Measurements from ENCODE around the gene ABCA8.
"Not testable (repeated sequence)": the region's sequence is repeated elsewhere in the genome, so short reads cannot be mapped to it uniquely, and the experiment has no call there.

The ABCA8 gene

GRCh38 chr17:68961214-68961882 lies 6.2 kb upstream of the ABCA8 start:
- Histone ChIP-seq H3K27ac (ENCODE audit: low read length) (no peak overlapping the region), H3K9me3 (ENCODE audit: control insufficient read depth in 2 of 2, low read length in 2 of 2) (no peaks in the 10 kb centered on the region), H3K4me3 (ENCODE audit: low read length in 2 of 2) (no peak overlapping the region), H3K27me3 (ENCODE audit: control insufficient read depth in 1 of 2, insufficient read depth in 2 of 2, low read length in 2 of 2) (no peaks in the 10 kb centered on the region), H3K9ac (ENCODE audit: low read length in 2 of 2) (no peak overlapping the region), H3K36me3 (ENCODE audit: control insufficient read depth in 2 of 2, insufficient read depth in 2 of 2, low read length in 2 of 2) (no peaks in the 10 kb centered on the region), H3K4me1 (ENCODE audit: control insufficient read depth, insufficient read depth, low read length) (no peaks in the 10 kb centered on the region)

DNA sequence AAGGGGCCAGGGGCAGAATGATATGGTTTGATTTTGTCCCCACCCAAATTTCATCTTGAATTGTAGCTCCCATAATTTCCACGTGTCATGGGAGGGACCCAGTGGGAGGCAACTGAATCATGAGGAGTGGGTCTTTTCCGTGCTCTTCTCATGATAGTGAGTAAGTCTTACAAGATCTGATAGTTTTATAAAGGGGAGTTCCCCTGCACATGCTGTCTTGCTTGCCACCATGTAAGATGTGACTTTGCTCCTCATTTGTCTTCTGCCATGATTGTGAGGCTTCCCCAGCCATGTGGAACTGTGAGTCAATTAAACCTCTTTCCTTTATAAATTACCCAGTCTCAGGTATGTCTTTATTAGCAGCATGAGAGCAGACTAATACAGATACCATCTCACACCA lies 3.9 kb upstream of the ABCA8 start:
- not testable (repeated sequence) for H3K27ac ChIP-seq (ENCODE audit: low read length); H3K4me1 ChIP-seq (ENCODE audit: control insufficient read depth, insufficient read depth, low read length); H3K9ac ChIP-seq (ENCODE audit: low read length in 2 of 2); H3K36me3 ChIP-seq (ENCODE audit: control insufficient read depth in 2 of 2, insufficient read depth in 2 of 2, low read length in 2 of 2); H3K4me3 ChIP-seq (ENCODE audit: low read length in 2 of 2); H3K27me3 ChIP-seq (ENCODE audit: control insufficient read depth in 1 of 2, insufficient read depth in 2 of 2, low read length in 2 of 2); H3K9me3 ChIP-seq (ENCODE audit: control insufficient read depth in 2 of 2, low read length in 2 of 2)

GRCh38 chr17:68957944-68958343 lies 2.8 kb upstream of the ABCA8 start:
- H3K36me3 ChIP-seq (ENCODE audit: control insufficient read depth in 2 of 2, insufficient read depth in 2 of 2, low read length in 2 of 2): no peaks in the 10 kb centered on the region
- no peaks in the 10 kb centered on the region for H3K27me3 ChIP-seq (ENCODE audit: control insufficient read depth in 1 of 2, insufficient read depth in 2 of 2, low read length in 2 of 2)
- H3K4me1 ChIP-seq (ENCODE audit: control insufficient read depth, insufficient read depth, low read length): no peaks in the 10 kb centered on the region
- H3K4me3 ChIP-seq (ENCODE audit: low read length in 2 of 2): no peak overlapping the region
- H3K9me3 ChIP-seq (ENCODE audit: control insufficient read depth in 2 of 2, low read length in 2 of 2): no peaks in the 10 kb centered on the region
- no peak overlapping the region for H3K9ac ChIP-seq (ENCODE audit: low read length in 2 of 2)
- H3K27ac ChIP-seq (ENCODE audit: low read length): no peak overlapping the region

GRCh38 chr17:68954146-68954896 lies 871 bp downstream of the ABCA8 start:
- Histone ChIP-seq H3K36me3 (ENCODE audit: control insufficient read depth in 2 of 2, insufficient read depth in 2 of 2, low read length in 2 of 2) (no peaks in the 10 kb centered on the region), H3K27ac (ENCODE audit: low read length) (no peak overlapping the region), H3K27me3 (ENCODE audit: control insufficient read depth in 1 of 2, insufficient read depth in 2 of 2, low read length in 2 of 2) (no peaks in the 10 kb centered on the region), H3K9ac (ENCODE audit: low read length in 2 of 2) (peak overlapping the region in 1 of 2 donors; percentile 33), H3K9me3 (ENCODE audit: control insufficient read depth in 2 of 2, low read length in 2 of 2) (no peaks in the 10 kb centered on the region), H3K4me3 (ENCODE audit: low read length in 2 of 2) (peak overlapping the region; percentile 53 to 57), H3K4me1 (ENCODE audit: control insufficient read depth, insufficient read depth, low read length) (no peaks in the 10 kb centered on the region)

DNA sequence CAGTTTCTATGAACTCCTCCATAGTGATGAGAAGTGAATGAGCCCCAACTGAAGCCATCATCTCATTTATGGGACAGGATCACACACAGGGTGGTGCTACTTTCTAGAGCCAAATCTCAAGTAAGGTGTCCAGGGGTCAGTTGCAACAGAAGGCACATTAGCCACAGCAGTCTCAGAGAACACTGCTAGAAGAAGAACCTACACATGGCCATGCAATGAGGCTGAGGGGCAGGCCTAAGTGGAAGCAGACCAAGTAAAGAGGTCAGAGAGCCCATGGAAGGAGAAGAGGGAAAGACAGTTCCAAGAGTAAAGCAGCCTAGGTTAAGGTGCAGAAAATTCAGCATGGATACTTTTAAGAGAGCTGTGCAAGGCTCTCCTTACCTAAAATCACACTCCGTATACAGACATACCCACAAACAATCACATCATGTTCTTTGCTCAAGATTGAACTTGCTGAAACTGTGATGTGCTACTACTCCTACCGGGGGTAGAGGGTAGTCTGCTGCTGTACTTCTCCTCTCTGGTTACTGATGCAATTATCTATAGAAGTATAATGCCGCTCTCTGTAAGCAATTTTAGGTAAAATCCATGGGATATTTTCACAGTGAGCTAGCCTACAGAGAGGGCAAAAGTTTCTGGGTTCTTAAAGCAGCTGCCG lies 1.7 kb downstream of the ABCA8 start:
- no peaks in the 10 kb centered on the region for H3K27me3 ChIP-seq (ENCODE audit: control insufficient read depth in 1 of 2, insufficient read depth in 2 of 2, low read length in 2 of 2)
- H3K36me3 ChIP-seq (ENCODE audit: control insufficient read depth in 2 of 2, insufficient read depth in 2 of 2, low read length in 2 of 2): no peaks in the 10 kb centered on the region
- peak overlapping the region; percentile 32 to 64 for H3K4me3 ChIP-seq (ENCODE audit: low read length in 2 of 2)
- no peak overlapping the region for H3K27ac ChIP-seq (ENCODE audit: low read length)
- H3K9me3 ChIP-seq (ENCODE audit: control insufficient read depth in 2 of 2, low read length in 2 of 2): no peaks in the 10 kb centered on the region
- H3K4me1 ChIP-seq (ENCODE audit: control insufficient read depth, insufficient read depth, low read length): no peaks in the 10 kb centered on the region
- no peak overlapping the region for H3K9ac ChIP-seq (ENCODE audit: low read length in 2 of 2)

- Histone ChIP-seq H3K27me3 (ENCODE audit: control insufficient read depth in 1 of 2, insufficient read depth in 2 of 2, low read length in 2 of 2) (no peaks in the 10 kb centered on the region), H3K9ac (ENCODE audit: low read length in 2 of 2) (no peak overlapping the region), H3K9me3 (ENCODE audit: control insufficient read depth in 2 of 2, low read length in 2 of 2) (no peaks in the 10 kb centered on the region), H3K36me3 (ENCODE audit: control insufficient read depth in 2 of 2, insufficient read depth in 2 of 2, low read length in 2 of 2) (no peaks in the 10 kb centered on the region), H3K4me1 (ENCODE audit: control insufficient read depth, insufficient read depth, low read length) (no peaks in the 10 kb centered on the region), H3K27ac (ENCODE audit: low read length) (no peak overlapping the region), H3K4me3 (ENCODE audit: low read length in 2 of 2) (no peak overlapping the region)
These were observed 4.5 kb downstream of the ABCA8 start for GRCh38 chr17:68950725-68951124.

GRCh38 chr17:68947868-68948267 lies 7.3 kb downstream of the ABCA8 start:
- not testable (repeated sequence) for H3K36me3 ChIP-seq (ENCODE audit: control insufficient read depth in 2 of 2, insufficient read depth in 2 of 2, low read length in 2 of 2); H3K27ac ChIP-seq (ENCODE audit: low read length); H3K9ac ChIP-seq (ENCODE audit: low read length in 2 of 2)

GRCh38 chr17:68944435-68945035 lies 10.7 kb downstream of the ABCA8 start:
- Histone ChIP-seq H3K9ac (ENCODE audit: low read length in 2 of 2) (no peak overlapping the region), H3K4me3 (ENCODE audit: low read length in 2 of 2) (no peak overlapping the region), H3K27me3 (ENCODE audit: control insufficient read depth in 1 of 2, insufficient read depth in 2 of 2, low read length in 2 of 2) (no peaks in the 10 kb centered on the region), H3K36me3 (ENCODE audit: control insufficient read depth in 2 of 2, insufficient read depth in 2 of 2, low read length in 2 of 2) (no peaks in the 10 kb centered on the region), H3K27ac (ENCODE audit: low read length) (no peak overlapping the region), H3K9me3 (ENCODE audit: control insufficient read depth in 2 of 2, low read length in 2 of 2) (no peaks in the 10 kb centered on the region), H3K4me1 (ENCODE audit: control insufficient read depth, insufficient read depth, low read length) (no peaks in the 10 kb centered on the region)

More at GRCh38 chr17:68947868-68948267, 7.3 kb downstream of the ABCA8 start:
- not testable (repeated sequence) for H3K9me3 ChIP-seq (ENCODE audit: control insufficient read depth in 2 of 2, low read length in 2 of 2); H3K4me1 ChIP-seq (ENCODE audit: control insufficient read depth, insufficient read depth, low read length); H3K27me3 ChIP-seq (ENCODE audit: control insufficient read depth in 1 of 2, insufficient read depth in 2 of 2, low read length in 2 of 2); H3K4me3 ChIP-seq (ENCODE audit: low read length in 2 of 2)

DNA sequence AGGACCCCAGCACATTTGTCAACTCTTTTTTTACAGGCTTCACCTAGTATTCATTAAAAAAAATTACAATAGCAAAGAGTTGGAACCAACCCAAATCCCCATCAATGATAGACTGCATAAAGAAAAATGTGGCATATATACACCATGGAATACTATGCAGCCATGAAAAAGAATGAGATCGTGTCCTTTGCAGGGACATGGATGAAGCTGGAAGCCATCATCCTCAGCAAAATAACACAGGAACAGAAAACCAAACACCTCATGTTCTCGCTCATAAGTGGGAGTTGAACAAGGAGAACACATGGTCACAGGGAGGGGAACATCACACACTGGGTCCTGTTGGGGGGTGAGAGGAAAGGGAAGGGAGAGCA lies 11.4 kb downstream of the ABCA8 start:
- H3K27ac ChIP-seq (ENCODE audit: low read length); H3K9me3 ChIP-seq (ENCODE audit: control insufficient read depth in 2 of 2, low read length in 2 of 2); H3K36me3 ChIP-seq (ENCODE audit: control insufficient read depth in 2 of 2, insufficient read depth in 2 of 2, low read length in 2 of 2); H3K4me1 ChIP-seq (ENCODE audit: control insufficient read depth, insufficient read depth, low read length); H3K27me3 ChIP-seq (ENCODE audit: control insufficient read depth in 1 of 2, insufficient read depth in 2 of 2, low read length in 2 of 2); H3K9ac ChIP-seq (ENCODE audit: low read length in 2 of 2); H3K4me3 ChIP-seq (ENCODE audit: low read length in 2 of 2): not testable (repeated sequence)

DNA sequence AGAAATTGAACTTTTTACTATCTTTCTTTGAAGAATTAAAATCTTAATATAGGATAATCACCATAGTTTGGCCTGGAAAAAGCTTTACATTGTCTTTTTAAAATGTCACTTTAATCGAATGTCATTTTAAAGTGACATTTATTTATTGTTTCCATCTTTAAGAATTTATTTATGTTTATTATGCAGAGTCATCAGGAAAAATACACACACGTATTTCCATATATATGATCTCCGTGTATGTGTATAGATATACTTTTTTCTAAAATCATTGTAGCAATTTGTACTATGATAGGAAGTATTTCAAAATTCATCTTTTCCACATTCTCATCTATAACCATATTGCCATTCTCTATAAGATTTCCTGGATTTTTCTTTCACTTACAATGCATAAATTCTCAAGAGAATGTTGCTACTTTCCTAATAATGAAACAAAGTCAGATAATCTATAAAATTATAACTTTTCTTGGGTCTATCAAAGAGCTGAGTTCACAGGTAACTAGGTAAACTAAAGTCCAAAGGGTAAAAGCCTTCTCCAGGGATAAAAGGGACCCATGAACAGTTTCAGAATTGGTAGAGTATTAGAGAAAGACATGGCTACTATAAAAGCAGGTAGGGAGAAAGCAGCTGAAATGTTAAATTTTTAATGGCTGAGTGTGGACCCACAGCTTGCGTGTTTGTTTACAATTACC lies 11.9 kb downstream of the ABCA8 start:
- no peaks in the 10 kb centered on the region for H3K36me3 ChIP-seq (ENCODE audit: control insufficient read depth in 2 of 2, insufficient read depth in 2 of 2, low read length in 2 of 2)
- no peaks in the 10 kb centered on the region for H3K4me1 ChIP-seq (ENCODE audit: control insufficient read depth, insufficient read depth, low read length)
- no peaks in the 10 kb centered on the region for H3K9me3 ChIP-seq (ENCODE audit: control insufficient read depth in 2 of 2, low read length in 2 of 2)
- no peak overlapping the region for H3K27ac ChIP-seq (ENCODE audit: low read length)
- no peak overlapping the region for H3K4me3 ChIP-seq (ENCODE audit: low read length in 2 of 2)
- H3K27me3 ChIP-seq (ENCODE audit: control insufficient read depth in 1 of 2, insufficient read depth in 2 of 2, low read length in 2 of 2): no peaks in the 10 kb centered on the region
- no peak overlapping the region for H3K9ac ChIP-seq (ENCODE audit: low read length in 2 of 2)

Data from stomach smooth muscle (tissue), 2 donors.